Parathyroid adenoma (tissue), 2 donors: ENCODE results near the gene C16orf86.

Experiments used
- H2AFZ ChIP-seq: fragments of 300-600 bp; sonication (generic); one replicate; pipeline ENCODE4 v1.7.0; 2017; ENCODE audit warnings: antibody characterized with exemption, mild to moderate bottlenecking
- H3K27ac ChIP-seq: fragments of 300-600 bp; sonication (generic); one replicate; pipeline ENCODE4 v1.7.0; 2017
- H3K27me3 ChIP-seq: fragments of 300-600 bp; sonication (generic); one replicate; pipeline ENCODE4 v1.7.0; 2017; ENCODE audit warnings: low read length; ENCODE audit not compliant: control insufficient read depth, insufficient read depth
- H3K36me3 ChIP-seq: fragments of 300-600 bp; sonication (generic); one replicate; pipeline ENCODE4 v1.7.0; 2017; ENCODE audit warnings: low read length; ENCODE audit not compliant: control insufficient read depth, insufficient read depth
- H3K4me1 ChIP-seq: fragments of 300-600 bp; sonication (generic); one replicate; pipeline ENCODE4 v1.7.0; 2017; ENCODE audit warnings: control low read depth
- H3K4me2 ChIP-seq: fragments of 300-600 bp; sonication (generic); one replicate; pipeline ENCODE4 v1.7.0; 2017; ENCODE audit warnings: low read length
- H3K4me3 ChIP-seq: fragments of 300-600 bp; sonication (generic); one replicate; pipeline ENCODE4 v1.7.0; 2017; ENCODE audit warnings: low read depth, low read length
- H3K79me2 ChIP-seq: fragments of 300-600 bp; sonication (generic); one replicate; pipeline ENCODE4 v1.7.0; 2017; ENCODE audit warnings: control low read depth
- H3K9ac ChIP-seq: fragments of 300-600 bp; sonication (generic); one replicate; pipeline ENCODE4 v1.7.0; 2017; ENCODE audit warnings: mild to moderate bottlenecking
- H3K9me3 ChIP-seq: fragments of 300-600 bp; sonication (generic); one replicate; pipeline ENCODE4 v1.7.0; 2017; ENCODE audit warnings: low read length; ENCODE audit not compliant: control insufficient read depth
- CTCF ChIP-seq: fragments of 300-600 bp; sonication (generic); IDR thresholded peaks from one replicate; pipeline ENCODE4 v1.7.0; 2017; ENCODE audit warnings: antibody characterized with exemption, mild to moderate bottlenecking
- donor health status: primary hyperparathyroidism.

The C16orf86 gene

GRCh38 chr16:67656344-67657016 lies 10.1 kb upstream of the C16orf86 start:
- no peaks in the 10 kb centered on the region for H3K9me3 ChIP-seq
- H3K79me2 ChIP-seq: no peaks in the 10 kb centered on the region
- H3K9ac ChIP-seq: no peak overlapping the region
- H3K4me3 ChIP-seq: no peak overlapping the region
- no peaks in the 10 kb centered on the region for H3K27me3 ChIP-seq
- peaks cover 4% of the 10 kb centered on the region for H3K4me1 ChIP-seq
- H3K4me2 ChIP-seq: no peak overlapping the region
- H3K36me3 ChIP-seq: no peaks in the 10 kb centered on the region
- TF ChIP-seq CTCF: no peak
- no peak overlapping the region for H2AFZ ChIP-seq
- no peak overlapping the region for H3K27ac ChIP-seq

- no peak overlapping the region for H2AFZ ChIP-seq
- H3K27me3 ChIP-seq: no peaks in the 10 kb centered on the region
- no peak for TF ChIP-seq CTCF
- no peaks in the 10 kb centered on the region for H3K36me3 ChIP-seq
- H3K4me2 ChIP-seq: no peak overlapping the region
- H3K9me3 ChIP-seq: no peaks in the 10 kb centered on the region
- H3K79me2 ChIP-seq: no peaks in the 10 kb centered on the region
- no peak overlapping the region for H3K4me3 ChIP-seq
- H3K27ac ChIP-seq: no peak overlapping the region
- no peak overlapping the region for H3K9ac ChIP-seq
- peaks cover 5% of the 10 kb centered on the region for H3K4me1 ChIP-seq
Observed at GRCh38 chr16:67657017-67657608, 9.5 kb upstream of the C16orf86 start.

GRCh38 chr16:67657751-67658518 lies 8.7 kb upstream of the C16orf86 start:
- peaks cover 5% of the 10 kb centered on the region for H3K4me1 ChIP-seq
- H3K36me3 ChIP-seq: no peaks in the 10 kb centered on the region
- no peak for TF ChIP-seq CTCF
- no peak overlapping the region for H2AFZ ChIP-seq
- no peak overlapping the region for H3K9ac ChIP-seq
- H3K9me3 ChIP-seq: no peaks in the 10 kb centered on the region
- no peaks in the 10 kb centered on the region for H3K79me2 ChIP-seq
- no peaks in the 10 kb centered on the region for H3K27me3 ChIP-seq
- no peak overlapping the region for H3K4me2 ChIP-seq
- no peak overlapping the region for H3K4me3 ChIP-seq
- no peak overlapping the region for H3K27ac ChIP-seq

- peak overlapping the region; percentile 99 for H3K4me2 ChIP-seq
- TF ChIP-seq CTCF: no peak
- H2AFZ ChIP-seq: peak overlapping the region; percentile 96
- peaks cover 5% of the 10 kb centered on the region for H3K4me1 ChIP-seq
- no peaks in the 10 kb centered on the region for H3K27me3 ChIP-seq
- H3K27ac ChIP-seq: no peak overlapping the region
- H3K36me3 ChIP-seq: no peaks in the 10 kb centered on the region
- no peak overlapping the region for H3K9ac ChIP-seq
- no peaks in the 10 kb centered on the region for H3K9me3 ChIP-seq
- H3K79me2 ChIP-seq: no peaks in the 10 kb centered on the region
- H3K4me3 ChIP-seq: peak overlapping the region; percentile 98
Observed at GRCh38 chr16:67658849-67659674, 7.6 kb upstream of the C16orf86 start.
